GM23248 (cell line): ENCODE data around the gene KEL. TPM values are rescaled to one million over a fixed set of nuclear protein-coding genes. Genes with fewer than 3 reads are reported as not detected.

Source experiments
- DNase-seq: peaks from one replicate; pipeline ENCODE4 v3.0.0-alpha.2; 2015
- H2AFZ ChIP-seq: fragments of 200-600 bp; sonication (generic); 2 replicates; pipeline ENCODE4 v1.6.1; 2016; ENCODE audit warnings: antibody characterized with exemption
- H3F3A ChIP-seq: fragments of 200-600 bp; sonication (generic); 2 replicates; pipeline ENCODE4 v1.6.1; 2016; ENCODE audit warnings: mild to moderate bottlenecking, antibody characterized with exemption, mixed run types; ENCODE audit not compliant: insufficient read depth
- H3K27ac ChIP-seq: fragments of 200-600 bp; sonication (generic); 2 replicates; pipeline ENCODE4 v1.5.1; 2016; ENCODE audit warnings: mild to moderate bottlenecking
- H3K27me3 ChIP-seq: fragments of 200-600 bp; sonication (generic); replicated peaks from 2 replicates; pipeline ENCODE4 v1.6.1; 2016; ENCODE audit warnings: mild to moderate bottlenecking; ENCODE audit not compliant: insufficient read depth
- H3K36me3 ChIP-seq: fragments of 200-600 bp; sonication (generic); 2 replicates; pipeline ENCODE4 v1.6.1; 2016; ENCODE audit warnings: low read depth, mild to moderate bottlenecking
- H3K4me1 ChIP-seq: fragments of 200-600 bp; sonication (generic); 2 replicates; pipeline ENCODE4 v1.6.1; 2016; ENCODE audit warnings: mild to moderate bottlenecking; ENCODE audit not compliant: insufficient read depth
- H3K4me2 ChIP-seq: fragments of 200-600 bp; sonication (generic); one replicate; pipeline ENCODE4 v1.6.1; 2016; ENCODE audit warnings: mild to moderate bottlenecking; ENCODE audit not compliant: unreplicated experiment
- H3K4me3 ChIP-seq: fragments of 200-600 bp; sonication (generic); 2 replicates; pipeline ENCODE4 v1.5.1; 2016; ENCODE audit warnings: mild to moderate bottlenecking
- H3K79me2 ChIP-seq: fragments of 200-600 bp; sonication (generic); 2 replicates; pipeline ENCODE4 v1.6.1; 2016; ENCODE audit warnings: mild to moderate bottlenecking; ENCODE audit not compliant: insufficient read depth
- H3K9ac ChIP-seq: fragments of 200-600 bp; sonication (generic); 2 replicates; pipeline ENCODE4 v1.6.1; 2016; ENCODE audit warnings: mild to moderate bottlenecking
- H3K9me2 ChIP-seq: fragments of 200-600 bp; sonication (generic); 2 replicates; pipeline ENCODE4 v1.6.1; 2016; ENCODE audit warnings: mixed run types, mild to moderate bottlenecking, moderate library complexity; ENCODE audit not compliant: insufficient read depth
- H3K9me3 ChIP-seq: fragments of 200-600 bp; sonication (generic); one replicate; pipeline ENCODE4 v1.6.1; 2017; ENCODE audit warnings: low read depth
- H4K20me1 ChIP-seq: fragments of 200-600 bp; sonication (generic); 2 replicates; pipeline ENCODE4 v1.6.0; 2016; ENCODE audit not compliant: insufficient read depth
- EZH2 ChIP-seq: fragments of 200-600 bp; sonication (generic); IDR thresholded peaks from 2 replicates; pipeline ENCODE4 v1.6.1; 2018; ENCODE audit warnings: antibody characterized with exemption, mild to moderate bottlenecking; ENCODE audit not compliant: insufficient read depth, poor library complexity, severe bottlenecking
- EZH2phosphoT487 ChIP-seq: fragments of 200-600 bp; sonication (generic); IDR thresholded peaks from 2 replicates; pipeline ENCODE4 v1.6.1; 2018; ENCODE audit warnings: antibody characterized with exemption, moderate library complexity, mild to moderate bottlenecking, low read depth; ENCODE audit not compliant: insufficient read depth
- WGBS, 2 experiments: methylation state at CpG; one replicate each; pipeline ENCODE4 v1.1.6; 2015 to 2017; ENCODE audit warnings: low lambda C conversion rate in 2 of 2, low coverage in 1 of 2; ENCODE audit errors: missing lambda C conversion rate in 2 of 2; 5-methylcytosine and 5-hydroxymethylcytosine counted together
- in situ Hi-C: fragments of 300-500 bp; cut with MboI; formaldehyde crosslinking; loops from 2 replicates; pipeline ENCODE4 v1.15.0; 2020
- polyA plus RNA-seq: library from polyadenylated mRNA; unstranded; fragments of >200 nt; fragmentation: Nextera tagmentation; extraction: Ambion mirVana; gene quantifications from 2 replicates; pipeline ENCODE4 v1.2.1, GENCODE V29; 2016
- total RNA-seq: library from RNA; depleted of rRNA; stranded (reverse); fragments of >200 nt; shearing (Covaris generic); gene quantifications from 2 replicates; pipeline ENCODE4 v1.2.3, GENCODE V29; 2014

KEL gene
- total and polyA plus RNA-seq, 2 experiments from 2014 or later: not detected

DNA sequence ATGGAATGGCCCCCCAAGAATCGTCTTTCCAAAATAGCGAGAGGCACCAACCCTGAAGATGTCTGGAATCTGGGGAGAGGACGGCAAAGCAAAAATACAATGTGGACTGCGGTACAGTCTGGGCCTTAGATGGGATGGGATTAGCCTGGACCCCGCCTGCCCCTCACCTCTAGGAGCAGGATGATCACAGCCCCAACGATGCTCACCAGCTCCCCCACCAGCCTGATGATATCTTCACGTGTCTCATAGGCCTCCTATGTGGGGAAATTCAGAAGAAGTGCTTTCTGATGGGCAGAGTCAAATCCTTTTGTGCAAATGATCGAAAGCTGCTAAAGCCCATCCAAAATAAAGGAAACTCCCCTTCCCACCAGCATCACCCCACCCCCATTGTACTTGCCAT, 46.8 kb downstream of the KEL start:
- H2AFZ ChIP-seq: no peak overlapping the region
- H3K9me2 ChIP-seq: no peaks in the 10 kb centered on the region
- H3F3A ChIP-seq: no peaks in the 10 kb centered on the region
- DNase-seq: no peak
- no peak overlapping the region for H3K4me3 ChIP-seq
- no peak for TF ChIP-seq EZH2phosphoT487
- no peak for TF ChIP-seq EZH2
- no peaks in the 10 kb centered on the region for H3K4me1 ChIP-seq
- no peak overlapping the region for H3K9ac ChIP-seq
- H3K9me3 ChIP-seq: no peaks in the 10 kb centered on the region
- no peak overlapping the region for H3K4me2 ChIP-seq
- H4K20me1 ChIP-seq: no peaks in the 10 kb centered on the region
- no peak overlapping the region for H3K27ac ChIP-seq
- H3K79me2 ChIP-seq: no peaks in the 10 kb centered on the region
- 47 to 49% methylated on average over 8 of the region's 8 CpGs for WGBS, 2 experiments
- no peaks in the 10 kb centered on the region; the same call in none of the 2 replicates for H3K27me3 ChIP-seq
- in situ Hi-C loops: no loop called here
- no peaks in the 10 kb centered on the region for H3K36me3 ChIP-seq

DNA sequence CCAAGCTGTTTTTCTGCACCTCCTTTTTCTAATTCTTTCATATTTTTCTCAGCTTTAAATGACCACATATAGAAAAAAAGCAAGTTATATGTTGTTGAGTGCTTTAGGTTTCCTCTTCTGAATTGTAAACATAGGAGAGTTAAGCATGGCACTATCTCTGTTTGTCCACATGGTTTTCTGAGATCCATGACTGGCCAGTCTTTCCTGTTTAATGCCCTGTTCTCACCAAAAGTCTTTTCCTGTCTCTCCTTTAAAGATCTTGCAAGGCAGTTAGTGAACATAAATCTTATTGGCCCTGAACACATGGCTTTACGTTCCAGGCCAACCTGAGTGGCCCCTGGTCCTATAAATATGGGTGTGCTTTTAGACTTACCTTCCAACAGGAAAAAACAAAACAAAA, 48.0 kb downstream of the KEL start:
- Histone ChIP-seq H3K9me2 (no peaks in the 10 kb centered on the region), H3K27me3 (no peaks in the 10 kb centered on the region; the same call in none of the 2 replicates), H3K36me3 (no peaks in the 10 kb centered on the region), H3K9ac (no peak overlapping the region), H3K27ac (no peak overlapping the region), H3K9me3 (no peaks in the 10 kb centered on the region), H3K79me2 (no peaks in the 10 kb centered on the region), H3K4me3 (no peak overlapping the region), H2AFZ (no peak overlapping the region), H4K20me1 (no peaks in the 10 kb centered on the region), H3F3A (no peaks in the 10 kb centered on the region), H3K4me1 (no peaks in the 10 kb centered on the region), H3K4me2 (no peak overlapping the region)
- in situ Hi-C loops: no loop called here
- 4 to 5% methylated on average over 1 of the region's 1 CpG for whole genome bisulfite sequencing, 2 experiments
- no peak for DNase-seq
- TF ChIP-seq EZH2phosphoT487 (no peak), EZH2 (no peak)

DNA sequence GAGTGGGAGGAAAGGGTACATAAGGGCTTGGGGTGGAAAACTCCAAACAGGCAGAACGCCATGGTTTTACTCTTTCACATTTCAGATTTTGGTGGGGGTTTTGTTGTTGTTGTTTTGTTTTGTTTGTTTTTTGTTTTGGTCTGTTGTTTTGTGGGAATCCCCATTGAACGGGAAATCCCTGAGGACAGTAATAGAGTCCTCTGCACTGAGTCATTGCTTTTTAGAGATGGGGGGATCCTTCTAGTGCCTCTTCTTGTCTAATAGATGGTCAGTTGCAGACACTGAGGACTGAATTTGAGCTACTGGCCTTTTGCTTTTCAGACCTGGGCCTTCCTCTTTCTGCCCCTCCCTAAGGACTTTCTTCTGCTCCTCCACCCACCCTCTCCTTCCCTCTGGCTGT, 48.6 kb downstream of the KEL start:
- Histone ChIP-seq H3K4me1 (no peaks in the 10 kb centered on the region), H3K4me3 (no peak overlapping the region), H3K9me2 (no peaks in the 10 kb centered on the region), H3K79me2 (no peaks in the 10 kb centered on the region), H3K27ac (no peak overlapping the region), H3K9ac (no peak overlapping the region), H3F3A (no peaks in the 10 kb centered on the region), H3K9me3 (no peaks in the 10 kb centered on the region), H3K36me3 (no peaks in the 10 kb centered on the region), H3K27me3 (no peaks in the 10 kb centered on the region; the same call in none of the 2 replicates), H4K20me1 (no peaks in the 10 kb centered on the region), H2AFZ (no peak overlapping the region), H3K4me2 (no peak overlapping the region)
- in situ Hi-C loops: no loop called here
- WGBS, 2 experiments: 13 to 15% methylated on average over 2 of the region's 2 CpGs
- no peak for DNase-seq
- TF ChIP-seq EZH2phosphoT487 (no peak), EZH2 (no peak)

DNA sequence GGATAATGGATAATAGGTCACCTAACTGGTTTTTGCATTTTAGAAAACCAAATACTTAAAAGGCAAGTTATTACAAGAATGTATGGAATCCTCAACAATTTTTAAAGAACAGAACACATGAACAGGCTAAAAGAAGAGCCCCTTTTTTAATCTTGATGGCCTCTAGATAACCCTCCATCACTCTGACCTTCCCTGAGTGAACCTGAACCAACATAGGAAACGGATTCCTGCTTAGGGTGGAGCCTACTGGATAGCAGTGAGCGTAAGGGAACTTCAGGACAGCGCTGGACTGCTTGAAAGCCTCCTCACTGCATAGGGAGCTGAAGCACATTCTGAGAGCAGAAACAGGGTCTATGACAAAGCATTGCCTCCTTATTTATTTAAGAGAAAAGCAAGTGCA, 49.1 kb downstream of the KEL start:
- Histone ChIP-seq H3K27me3 (no peaks in the 10 kb centered on the region; the same call in none of the 2 replicates), H3K4me3 (no peak overlapping the region), H2AFZ (no peak overlapping the region), H3F3A (no peaks in the 10 kb centered on the region), H3K9me3 (no peaks in the 10 kb centered on the region), H3K4me1 (no peaks in the 10 kb centered on the region), H3K79me2 (no peaks in the 10 kb centered on the region), H4K20me1 (no peaks in the 10 kb centered on the region), H3K9me2 (no peaks in the 10 kb centered on the region), H3K4me2 (no peak overlapping the region), H3K27ac (no peak overlapping the region), H3K36me3 (no peaks in the 10 kb centered on the region), H3K9ac (no peak overlapping the region)
- DNase-seq: no peak
- WGBS, 2 experiments: 16 to 20% methylated on average over 3 of the region's 3 CpGs
- TF ChIP-seq EZH2: no peak
- in situ Hi-C loops: no loop called here

DNA sequence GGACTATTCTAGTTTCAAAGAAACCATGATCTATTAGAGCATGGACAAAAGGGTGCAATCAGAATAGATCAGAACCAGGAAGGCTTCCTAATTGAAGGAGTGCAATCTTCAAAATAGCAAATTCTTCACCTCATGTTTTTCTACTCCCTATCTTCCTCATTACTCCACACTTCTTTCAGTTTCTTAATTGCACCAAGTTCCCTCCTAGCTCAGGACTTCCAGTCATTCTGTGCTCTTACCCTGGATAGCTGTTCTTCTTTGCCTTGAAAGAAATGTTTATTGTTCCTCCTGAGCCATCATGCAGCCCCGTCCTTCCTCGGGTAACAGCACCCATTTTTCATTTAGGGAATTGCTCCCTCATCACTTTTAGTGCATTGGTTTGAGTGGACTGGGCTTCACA, 51.7 kb downstream of the KEL start:
- Histone ChIP-seq H3K36me3 (no peaks in the 10 kb centered on the region), H3K9ac (no peak overlapping the region), H3K9me3 (no peaks in the 10 kb centered on the region), H3K4me3 (no peak overlapping the region), H3K4me2 (no peak overlapping the region), H3K27ac (no peak overlapping the region), H3K79me2 (no peaks in the 10 kb centered on the region), H3K9me2 (no peaks in the 10 kb centered on the region), H4K20me1 (no peaks in the 10 kb centered on the region), H3K4me1 (no peaks in the 10 kb centered on the region), H2AFZ (no peak overlapping the region), H3K27me3 (no peaks in the 10 kb centered on the region; the same call in 1 of the 2 replicates), H3F3A (no peaks in the 10 kb centered on the region)
- WGBS, 2 experiments: 28 to 42% methylated on average over 2 of the region's 2 CpGs
- DNase-seq: no peak
- TF ChIP-seq EZH2: no peak
- TF ChIP-seq EZH2phosphoT487: no peak
- in situ Hi-C loops: no loop called here
